Esophagus squamous epithelium (tissue), 4 donors: ENCODE results near the gene SGMS1.

ENCODE experiments used
- POLR2A ChIP-seq, 4 donors: fragments of 450-650 bp; IDR thresholded peaks; one replicate each; pipeline ENCODE4 v1.6.1; 2017; ENCODE audit warnings: antibody characterized with exemption in 4 of 4, mild to moderate bottlenecking in 4 of 4, moderate library complexity in 3 of 4
- TF ChIP-seq, protein P1 (sequence below), 6 experiments: fragments of 450-650 bp in 4 of 6; fragments of 200-600 bp in 2 of 6; sonication (generic) in 2 of 6; IDR thresholded peaks; one replicate each; pipeline ENCODE4 v1.5.1; 2016 to 2019; ENCODE audit warnings: antibody characterized with exemption in 6 of 6, mild to moderate bottlenecking in 4 of 6, moderate library complexity in 4 of 6

DNA sequence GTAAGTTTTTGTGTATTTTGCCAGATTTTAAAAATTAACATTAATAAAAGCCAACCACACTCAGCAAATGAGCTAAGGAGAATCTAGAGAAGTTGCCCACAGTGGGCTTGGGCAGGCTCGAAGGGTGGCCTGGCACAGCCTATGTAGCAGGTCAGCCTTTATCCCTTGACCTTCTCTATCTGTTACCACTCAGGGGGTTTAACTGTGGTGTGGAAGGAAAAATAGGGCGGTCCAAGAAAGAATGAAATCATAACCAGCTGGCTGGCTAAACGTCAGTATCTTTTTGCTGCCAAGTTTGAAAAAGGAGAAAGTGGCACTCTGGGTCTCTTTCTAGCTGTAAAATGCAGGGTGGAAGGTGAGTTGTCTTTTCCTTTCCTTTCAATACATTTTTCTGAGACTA is 242.1 kb downstream of the SGMS1 start:
- TF ChIP-seq, protein P1, sequence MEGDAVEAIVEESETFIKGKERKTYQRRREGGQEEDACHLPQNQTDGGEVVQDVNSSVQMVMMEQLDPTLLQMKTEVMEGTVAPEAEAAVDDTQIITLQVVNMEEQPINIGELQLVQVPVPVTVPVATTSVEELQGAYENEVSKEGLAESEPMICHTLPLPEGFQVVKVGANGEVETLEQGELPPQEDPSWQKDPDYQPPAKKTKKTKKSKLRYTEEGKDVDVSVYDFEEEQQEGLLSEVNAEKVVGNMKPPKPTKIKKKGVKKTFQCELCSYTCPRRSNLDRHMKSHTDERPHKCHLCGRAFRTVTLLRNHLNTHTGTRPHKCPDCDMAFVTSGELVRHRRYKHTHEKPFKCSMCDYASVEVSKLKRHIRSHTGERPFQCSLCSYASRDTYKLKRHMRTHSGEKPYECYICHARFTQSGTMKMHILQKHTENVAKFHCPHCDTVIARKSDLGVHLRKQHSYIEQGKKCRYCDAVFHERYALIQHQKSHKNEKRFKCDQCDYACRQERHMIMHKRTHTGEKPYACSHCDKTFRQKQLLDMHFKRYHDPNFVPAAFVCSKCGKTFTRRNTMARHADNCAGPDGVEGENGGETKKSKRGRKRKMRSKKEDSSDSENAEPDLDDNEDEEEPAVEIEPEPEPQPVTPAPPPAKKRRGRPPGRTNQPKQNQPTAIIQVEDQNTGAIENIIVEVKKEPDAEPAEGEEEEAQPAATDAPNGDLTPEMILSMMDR (IDR thresholded peaks at IDR 0.05): no peak
- TF ChIP-seq POLR2A (IDR thresholded peaks at IDR 0.05): no peak
